ENCODE data around the gene TXLNG. TPM values are rescaled to one million over a fixed set of nuclear protein-coding genes. Genes with fewer than 3 reads are reported as not detected.

TXLNG gene
- total RNA-seq, 1 donor from 2014 or later, result 12.1 TPM

- Histone ChIP-seq H3K9me3 (no peaks in the 10 kb centered on the region), H3K27me3 (no peaks in the 10 kb centered on the region), H3K4me3 (peak overlapping the region; percentile 61), H3K36me3 (no peaks in the 10 kb centered on the region), H3K4me1 (peaks cover 3% of the 10 kb centered on the region), H3K27ac (peak overlapping the region; percentile 89)
- intact Hi-C loops (cut with DNase I), result no loop called here
- TF ChIP-seq CTCF (IDR thresholded peaks at IDR 0.05), result no peak
- DNase-seq (peak; percentile 65), ATAC-seq (peak; percentile 55)
Measured at GRCh38 chrX:16869393-16870094, 83.3 kb downstream of the TXLNG start.

- H3K4me3 ChIP-seq, result peak within 1 kb of the TSS; percentile 61
- ATAC-seq, result peak; percentile 96
- DNase-seq, result peak; percentile 95
- intact Hi-C loops (cut with DNase I), result no loop called here
- peaks cover 3% of the 10 kb centered on the region for H3K4me1 ChIP-seq
- no peaks in the 10 kb centered on the region for H3K27me3 ChIP-seq
- no peaks in the 10 kb centered on the region for H3K36me3 ChIP-seq
- peak within 1 kb of the TSS; percentile 93 for H3K27ac ChIP-seq
- TF ChIP-seq CTCF (IDR thresholded peaks at IDR 0.05), result no peak
- H3K9me3 ChIP-seq, result no peaks in the 10 kb centered on the region
Measured at GRCh38 chrX:16870095-16870861, 84.0 kb downstream of the TXLNG start, which contains the start of gene RBBP7. Gene RBBP7 (minus strand): TSS chrX:16870362. CDS start chrX:16870053, 309 bp downstream.

GRCh38 chrX:16870862-16871815, 84.9 kb downstream of the TXLNG start:
- H3K4me3 ChIP-seq, result peak overlapping the region; percentile 56
- DNase-seq (no peak), ATAC-seq (no peak)
- no peak for TF ChIP-seq CTCF (IDR thresholded peaks at IDR 0.05)
- H3K27ac ChIP-seq, result peak overlapping the region; percentile 93
- no peaks in the 10 kb centered on the region for H3K27me3 ChIP-seq
- no peaks in the 10 kb centered on the region for H3K36me3 ChIP-seq
- H3K4me1 ChIP-seq, result peaks cover 3% of the 10 kb centered on the region
- intact Hi-C loops (cut with DNase I), result no loop called here
- H3K9me3 ChIP-seq, result no peaks in the 10 kb centered on the region

GRCh38 chrX:16873106-16873505, 86.8 kb downstream of the TXLNG start:
- H3K36me3 ChIP-seq, result no peaks in the 10 kb centered on the region
- intact Hi-C loops (cut with DNase I), result no loop called here
- DNase-seq (no peak), ATAC-seq (no peak)
- no peaks in the 10 kb centered on the region for H3K4me1 ChIP-seq
- no peaks in the 10 kb centered on the region for H3K9me3 ChIP-seq
- H3K27me3 ChIP-seq, result no peaks in the 10 kb centered on the region
- TF ChIP-seq CTCF (IDR thresholded peaks at IDR 0.05), result no peak
- H3K4me3 ChIP-seq, result no peak overlapping the region
- H3K27ac ChIP-seq, result no peak overlapping the region

GRCh38 chrX:16874458-16875095, 88.3 kb downstream of the TXLNG start:
- no peak overlapping the region for H3K27ac ChIP-seq
- no peaks in the 10 kb centered on the region for H3K27me3 ChIP-seq
- no peaks in the 10 kb centered on the region for H3K9me3 ChIP-seq
- no peak overlapping the region for H3K4me3 ChIP-seq
- H3K36me3 ChIP-seq, result no peaks in the 10 kb centered on the region
- intact Hi-C loops (cut with DNase I), result no loop called here
- no peak for ATAC-seq
- no peak for TF ChIP-seq CTCF (IDR thresholded peaks at IDR 0.05)
- no peak for DNase-seq
- H3K4me1 ChIP-seq, result no peaks in the 10 kb centered on the region

Data from upper lobe of right lung (tissue), 1 donor.